ENCODE data around the gene PAX7.

The PAX7 gene

DNA sequence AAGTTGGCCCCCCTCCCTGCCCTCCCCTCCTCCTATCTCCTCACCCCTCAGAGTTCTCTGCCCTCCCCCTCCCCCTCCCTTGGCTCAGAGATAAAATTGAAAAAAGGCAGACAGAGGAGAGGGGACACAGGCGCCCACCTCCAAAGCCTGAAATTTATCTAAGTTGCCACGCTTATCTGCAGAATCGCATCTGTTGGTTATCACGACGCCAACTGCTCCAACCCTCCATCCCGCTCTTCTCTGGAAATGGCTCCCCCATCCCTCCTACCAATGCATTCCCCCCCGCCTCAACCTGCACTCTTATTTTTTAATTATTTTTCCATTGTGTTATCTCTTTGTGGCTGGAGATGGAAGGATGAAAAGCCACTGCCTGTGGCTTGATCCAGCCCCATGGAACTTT, 138.5 kb downstream of the PAX7 start:
- no peak for DNase-seq

DNA sequence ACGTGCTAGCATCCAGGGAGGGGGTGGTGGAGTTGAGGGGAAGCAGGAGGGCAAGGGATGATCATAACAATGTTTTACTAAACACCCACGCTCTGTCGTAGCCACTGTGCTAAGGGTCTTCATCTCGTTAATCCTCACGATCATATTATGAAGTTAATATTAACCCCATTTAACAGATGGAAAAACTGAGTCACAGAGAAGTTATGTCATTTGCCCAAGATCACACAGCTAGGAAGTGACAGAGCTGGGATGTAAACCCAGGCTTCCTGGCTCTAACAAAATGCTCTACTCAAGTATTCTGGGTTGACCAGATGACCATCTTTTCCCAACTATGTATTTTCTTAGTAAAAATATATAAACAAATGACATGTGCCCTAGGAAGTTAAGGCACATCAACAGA, 140.2 kb downstream of the PAX7 start:
- DNase-seq = no peak

DNA sequence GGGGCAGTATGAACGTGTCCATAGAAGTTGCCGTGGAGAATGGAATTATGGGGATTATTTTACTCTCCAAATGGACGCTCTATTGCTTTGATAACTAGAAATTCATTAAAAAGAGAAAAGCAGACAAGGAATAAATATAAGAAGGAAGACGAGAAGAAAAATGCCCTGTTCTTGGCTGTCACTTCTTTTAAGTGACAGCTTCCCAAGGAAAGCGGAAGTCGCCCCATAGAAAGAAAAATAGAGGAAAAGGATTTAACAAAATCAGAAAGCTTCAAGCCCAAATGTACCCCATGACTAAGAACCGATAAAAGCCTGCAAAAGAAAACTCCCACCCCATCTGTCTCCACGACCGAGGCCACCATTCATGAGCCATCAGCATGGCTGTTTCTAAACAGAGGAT, 143.1 kb downstream of the PAX7 start:
- DNase-seq = no peak

DNA sequence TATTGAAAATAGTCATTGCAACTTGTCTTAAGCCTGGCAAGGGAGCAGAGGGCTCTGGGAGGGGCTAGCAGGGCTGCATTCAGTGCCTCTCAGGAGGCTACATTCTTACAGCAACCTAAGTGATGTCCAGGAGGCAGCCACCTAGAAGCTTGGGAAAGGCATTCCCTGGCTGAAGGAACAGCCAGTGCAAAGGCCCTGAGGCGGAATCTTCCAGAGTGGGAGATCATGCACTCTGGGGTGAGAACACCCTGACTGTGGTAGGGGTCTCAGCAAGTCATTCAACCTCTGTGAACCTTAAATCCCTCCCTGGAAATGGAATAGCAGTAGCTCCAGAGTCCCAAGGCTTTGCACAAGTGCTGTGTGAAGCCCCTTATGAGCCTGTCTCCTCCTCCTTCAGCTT, 144.7 kb downstream of the PAX7 start:
- no peak for DNase-seq

DNA sequence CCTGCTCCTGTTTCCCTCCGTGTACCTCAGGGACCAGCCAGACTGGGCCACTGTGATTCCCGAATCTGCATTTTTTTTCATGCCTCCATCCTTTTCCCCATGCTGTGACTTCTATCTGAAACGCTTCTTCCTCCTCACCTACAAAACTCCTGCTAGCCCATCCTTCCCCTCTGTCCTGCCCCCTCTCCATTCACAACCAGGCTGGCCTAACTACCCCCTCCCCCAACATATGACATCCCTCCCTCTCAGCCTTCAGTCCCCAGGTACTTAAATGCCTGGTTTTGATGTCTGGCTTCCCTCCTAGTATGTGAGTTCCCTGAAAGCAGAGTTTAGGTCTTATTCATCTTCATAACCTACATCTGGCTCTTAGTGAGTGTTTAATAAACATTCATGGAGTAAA, 146.1 kb downstream of the PAX7 start:
- no peak for DNase-seq

DNA sequence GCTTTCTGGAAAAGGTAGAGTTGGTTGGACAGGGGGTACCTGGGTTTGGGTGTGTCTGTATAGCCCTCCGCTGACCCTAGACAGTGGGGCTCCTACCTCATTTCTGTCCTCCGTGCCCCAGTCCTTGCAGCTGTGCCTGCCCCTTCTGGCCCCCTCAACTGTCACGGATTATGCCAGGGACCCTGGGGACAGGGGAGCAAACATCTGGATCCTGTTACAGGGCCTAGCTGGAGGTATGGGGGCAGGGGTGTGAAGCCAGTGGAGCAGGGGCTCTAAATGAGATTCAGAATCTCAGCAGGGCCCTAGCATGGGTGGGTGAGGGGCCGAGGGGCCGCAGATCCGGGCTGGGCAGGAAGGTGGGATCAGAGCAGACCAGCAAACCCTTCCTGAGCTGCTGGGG, 147.8 kb downstream of the PAX7 start:
- DNase-seq = no peak

DNA sequence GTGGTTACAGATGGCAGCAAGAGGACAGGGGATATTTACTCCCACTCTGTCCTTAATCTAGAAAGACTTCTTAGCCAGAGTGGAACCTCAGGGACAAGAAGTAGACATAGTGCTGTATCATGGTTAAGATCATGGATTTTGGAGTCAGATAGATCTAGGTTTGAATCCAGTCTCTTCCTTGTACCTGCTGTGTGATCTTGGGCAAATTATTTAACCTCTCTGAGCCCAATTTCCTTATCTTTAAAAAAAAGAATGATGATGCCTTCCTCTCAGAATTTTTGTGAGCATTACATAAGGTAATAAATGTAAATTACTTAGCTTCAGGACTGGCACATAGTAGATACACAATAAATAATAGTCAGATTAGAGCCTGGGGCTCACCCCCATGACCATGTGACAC, 150.4 kb downstream of the PAX7 start:
- DNase-seq = no peak

DNA sequence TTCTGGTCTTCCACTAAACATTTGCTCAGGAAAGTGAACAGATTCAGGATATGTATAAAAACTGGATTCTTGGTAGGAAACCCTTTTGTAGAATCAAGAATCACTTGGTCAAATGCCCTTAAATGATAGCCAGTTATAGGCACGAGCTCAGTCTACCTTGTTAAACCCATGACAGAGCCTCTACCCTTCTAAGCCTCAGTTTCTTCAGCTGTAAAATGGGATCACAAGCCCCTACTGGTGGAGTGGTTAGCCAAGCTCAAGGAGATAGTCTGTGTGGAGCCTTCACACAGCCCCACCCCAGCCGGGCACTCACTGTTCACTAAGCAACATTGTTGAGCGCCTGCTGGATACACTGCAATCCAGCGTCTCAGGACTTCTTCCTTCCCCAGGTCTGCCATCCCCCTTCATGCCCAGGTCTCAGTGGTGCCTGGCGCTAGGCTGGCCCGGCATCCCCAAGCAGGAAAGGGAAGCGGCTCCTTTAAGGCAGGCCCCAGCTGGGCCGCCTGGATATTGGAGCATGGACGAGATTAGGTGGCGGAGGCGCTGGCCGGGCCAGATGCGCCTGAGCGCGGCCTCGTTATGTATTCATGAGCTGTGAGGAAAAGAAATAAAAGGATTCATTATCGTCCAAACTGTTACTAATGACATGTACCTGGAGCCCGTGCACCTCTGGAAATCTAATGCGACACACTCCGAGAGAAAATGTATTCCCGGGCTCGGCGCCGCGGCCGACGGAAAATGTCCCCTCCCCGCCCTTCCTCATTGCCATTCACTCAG, 153.2 kb downstream of the PAX7 start:
- no peak for DNase-seq

DNA sequence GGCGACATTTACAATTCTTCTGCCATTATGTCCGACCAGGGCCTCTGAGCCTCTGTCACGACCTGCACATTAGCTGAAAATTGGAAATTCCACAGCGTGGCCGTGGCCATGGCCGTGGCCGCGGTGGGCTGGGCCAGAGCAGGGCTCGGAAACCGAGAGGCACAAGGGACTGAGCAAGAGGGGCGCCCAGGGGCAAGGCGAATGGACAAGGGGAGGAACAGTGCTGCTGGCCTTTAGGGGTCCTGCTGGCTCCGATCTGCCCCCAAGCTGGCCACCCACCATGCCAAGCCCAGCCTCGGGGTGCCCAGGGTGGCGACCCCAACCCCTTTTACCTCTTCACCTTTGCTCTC, 153.8 kb downstream of the PAX7 start:
- no peak for DNase-seq

DNA sequence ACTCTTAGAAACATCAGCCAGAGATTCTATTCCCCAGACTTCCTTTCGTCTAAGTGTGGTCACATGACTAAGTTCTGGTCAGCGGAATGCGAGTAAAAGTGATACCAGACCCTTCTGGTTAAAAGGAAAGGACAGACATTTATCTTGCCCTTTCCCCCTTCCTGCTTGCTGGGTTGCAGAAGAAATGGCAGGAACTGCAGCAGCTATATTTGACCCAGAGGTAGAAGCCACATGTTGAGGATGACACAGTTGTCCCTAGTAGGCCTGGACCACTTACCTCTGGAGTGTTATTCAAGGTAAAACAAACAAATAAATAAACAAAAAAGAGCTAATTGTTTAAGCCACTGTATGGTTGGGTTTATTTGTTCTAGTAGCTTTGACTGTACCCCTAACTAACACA, 155.5 kb downstream of the PAX7 start:
- DNase-seq = no peak

DNA sequence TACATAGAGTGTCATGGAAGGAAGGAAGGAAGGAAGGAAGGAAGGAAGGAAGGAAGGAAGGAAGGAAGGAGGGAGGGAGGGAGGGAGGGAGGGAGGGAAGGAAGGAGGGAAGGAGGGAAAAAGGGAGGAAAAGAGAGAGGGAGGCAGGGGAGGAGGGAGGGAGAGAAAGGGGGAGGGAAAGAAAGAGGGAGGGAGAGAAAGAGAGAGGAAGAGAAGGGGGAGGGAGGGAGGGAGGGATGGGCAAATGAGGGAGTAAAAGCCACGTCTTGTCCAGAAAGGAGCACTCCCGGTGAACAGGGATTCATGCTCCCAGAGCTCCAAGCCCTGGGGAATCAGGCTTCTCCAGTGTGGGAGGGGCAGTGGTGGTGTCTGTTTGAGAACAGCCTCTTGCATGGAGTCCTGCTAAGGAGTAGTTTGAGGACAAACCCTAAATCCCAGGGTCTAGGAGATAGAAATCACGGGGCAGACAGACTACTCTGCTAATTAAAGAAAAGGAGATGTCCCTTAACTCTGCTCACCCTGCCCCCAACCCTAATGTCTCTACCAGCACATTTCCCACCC, 157.3 kb downstream of the PAX7 start:
- no peak for DNase-seq

DNA sequence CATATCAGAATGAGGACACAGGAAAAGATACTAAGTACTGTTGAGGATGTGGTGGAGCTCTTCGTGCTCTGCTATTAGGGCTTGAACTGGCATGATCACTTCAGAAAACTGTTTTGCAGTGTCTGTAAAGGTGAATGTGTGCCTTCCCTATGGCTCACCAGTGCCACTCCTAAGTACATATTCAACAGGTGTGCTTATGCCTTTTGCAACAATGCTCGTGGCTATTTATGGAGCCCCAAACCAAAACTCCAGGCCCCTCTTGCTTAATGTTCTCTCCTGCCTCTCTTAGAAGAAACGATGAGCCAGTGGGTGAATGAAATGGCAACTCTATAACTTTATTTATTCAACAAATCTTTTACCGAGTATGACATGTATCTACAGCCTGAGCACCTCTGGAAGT, 158.6 kb downstream of the PAX7 start:
- no peak for DNase-seq

DNA sequence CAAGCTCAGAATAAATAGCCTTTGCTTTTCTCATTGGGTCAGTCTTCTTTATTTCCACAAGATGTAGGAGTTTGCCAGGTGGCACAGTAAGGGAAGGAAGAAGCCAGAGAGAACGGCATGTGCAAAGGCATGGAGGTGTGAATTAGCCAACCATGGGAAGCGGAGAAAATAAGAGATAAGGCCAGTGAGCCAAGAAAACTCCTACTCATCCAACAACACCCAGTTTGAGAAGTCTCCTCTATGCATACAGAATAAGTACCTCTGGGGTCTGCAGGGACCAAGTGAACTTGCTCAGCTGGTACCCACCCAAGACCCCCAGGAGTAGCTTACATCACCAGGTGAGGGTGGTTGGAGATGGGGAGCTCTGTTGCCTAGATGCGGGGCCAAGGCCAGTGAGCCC, 162.1 kb downstream of the PAX7 start:
- DNase-seq = no peak

DNA sequence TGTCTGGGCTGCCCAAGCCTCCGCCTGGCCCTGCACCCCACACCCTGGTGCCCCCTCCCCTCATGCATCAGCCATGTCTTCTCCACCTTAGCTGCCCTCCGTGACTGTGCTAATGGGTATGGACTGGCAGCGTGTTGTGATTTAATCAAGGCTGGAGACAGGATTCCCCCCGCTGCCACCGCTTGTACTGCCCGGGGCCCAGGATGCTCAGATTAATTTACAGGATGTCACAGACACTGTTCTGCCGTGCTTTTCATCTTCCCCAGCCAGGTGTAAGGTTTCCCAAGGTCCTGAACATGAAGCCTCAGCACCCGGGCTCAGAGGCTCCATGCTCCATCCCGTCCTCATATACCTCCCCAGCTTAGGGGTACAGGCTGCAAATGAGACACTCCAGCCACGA, 162.5 kb downstream of the PAX7 start:
- no peak for DNase-seq

DNA sequence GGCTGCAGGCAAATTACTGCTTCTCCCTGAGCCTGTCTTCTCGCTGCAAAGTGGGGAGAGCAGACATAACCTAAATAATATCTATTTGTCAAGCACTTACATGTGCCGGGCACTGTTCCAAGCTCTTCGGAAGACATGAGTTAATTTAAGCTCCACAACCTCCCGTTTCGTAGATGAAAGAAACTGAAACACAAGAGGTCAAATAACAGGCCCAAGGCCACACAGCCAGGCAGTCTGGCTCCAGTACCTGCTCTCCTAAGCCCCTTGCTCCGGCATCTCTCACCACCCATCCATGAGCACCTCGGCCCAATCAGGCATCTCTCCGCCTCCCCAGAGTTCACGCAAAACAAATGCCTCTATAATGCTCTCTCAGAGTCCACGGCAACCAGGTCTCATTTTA, 163.4 kb downstream of the PAX7 start:
- no peak for DNase-seq

DNA sequence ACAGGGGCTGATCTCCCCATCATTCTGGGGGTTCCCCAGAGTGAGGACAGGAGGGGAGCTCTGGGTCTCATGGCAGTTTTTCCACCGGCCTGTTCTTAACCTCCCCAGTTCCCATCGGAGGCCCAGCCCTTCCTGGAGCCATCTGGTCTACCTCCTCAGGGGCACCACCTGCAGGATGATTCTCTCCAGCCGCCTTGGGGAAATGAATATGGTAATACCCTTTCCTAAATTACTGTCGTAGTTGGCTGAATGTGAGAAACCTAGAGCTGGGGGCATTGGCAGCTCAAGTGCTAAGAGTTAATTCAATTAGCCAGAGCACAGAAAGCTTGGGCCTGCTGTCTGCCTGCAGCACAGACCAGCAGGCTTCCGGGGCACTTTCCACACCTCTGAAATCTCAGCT, 163.9 kb downstream of the PAX7 start:
- DNase-seq = no peak

DNA sequence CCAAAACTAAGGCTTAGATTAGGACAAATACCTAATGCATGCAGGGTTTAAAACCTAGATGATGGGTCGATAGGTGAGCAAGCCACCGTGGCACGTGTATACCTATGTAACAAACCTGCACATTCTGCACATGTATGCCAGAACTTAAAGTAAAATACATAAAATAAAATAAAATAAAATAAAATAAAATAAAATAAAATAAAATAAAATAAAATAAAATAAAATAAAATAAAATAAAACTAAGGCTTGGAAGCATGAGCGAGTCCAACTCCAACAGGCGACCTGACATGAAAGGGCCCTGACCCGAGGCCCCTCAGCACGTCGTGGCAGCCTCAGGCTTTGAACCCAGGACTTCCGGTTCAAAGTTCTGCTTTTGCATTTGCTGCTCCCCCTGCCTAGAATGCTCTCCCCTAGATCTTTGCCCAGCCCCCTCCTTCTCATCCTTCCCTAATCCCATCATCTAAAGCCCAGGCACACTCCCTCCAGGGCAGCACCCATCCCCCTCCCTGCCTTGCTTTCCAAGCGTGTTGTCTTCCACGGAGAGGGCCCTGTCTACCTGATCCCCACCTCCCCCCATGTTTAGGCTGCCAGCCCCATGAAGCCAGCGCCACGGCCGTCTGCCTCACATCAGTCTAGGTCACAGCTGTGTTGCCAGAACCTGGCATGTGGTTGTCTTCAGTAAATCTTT, 164.5 kb downstream of the PAX7 start:
- no peak for DNase-seq

DNA sequence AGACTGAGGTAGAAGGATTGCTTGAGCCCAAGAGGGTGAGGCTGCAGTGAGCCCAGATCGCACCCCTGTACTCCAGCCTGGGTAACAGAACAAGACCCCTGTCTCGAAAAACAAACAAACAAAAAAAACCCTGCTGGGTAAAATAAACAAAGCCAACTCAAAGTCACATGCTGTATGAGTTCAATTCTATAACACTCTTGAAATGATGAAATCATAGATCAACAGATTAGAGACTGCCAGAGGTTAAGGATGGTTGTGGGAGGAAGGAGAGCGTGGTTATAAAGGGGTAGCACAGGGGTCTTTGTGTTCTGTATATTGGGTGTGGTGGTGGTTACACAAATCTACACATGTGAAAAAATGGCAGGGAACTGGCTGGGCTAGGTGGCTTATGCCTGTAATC, 166.3 kb downstream of the PAX7 start:
- no peak for DNase-seq
